ENCODE measurements around the gene ZC3H7B.
"Not testable (repeated sequence)": the region's sequence is repeated elsewhere in the genome, so short reads cannot be mapped to it uniquely, and the experiment has no call there.

ZC3H7B gene, protein sequence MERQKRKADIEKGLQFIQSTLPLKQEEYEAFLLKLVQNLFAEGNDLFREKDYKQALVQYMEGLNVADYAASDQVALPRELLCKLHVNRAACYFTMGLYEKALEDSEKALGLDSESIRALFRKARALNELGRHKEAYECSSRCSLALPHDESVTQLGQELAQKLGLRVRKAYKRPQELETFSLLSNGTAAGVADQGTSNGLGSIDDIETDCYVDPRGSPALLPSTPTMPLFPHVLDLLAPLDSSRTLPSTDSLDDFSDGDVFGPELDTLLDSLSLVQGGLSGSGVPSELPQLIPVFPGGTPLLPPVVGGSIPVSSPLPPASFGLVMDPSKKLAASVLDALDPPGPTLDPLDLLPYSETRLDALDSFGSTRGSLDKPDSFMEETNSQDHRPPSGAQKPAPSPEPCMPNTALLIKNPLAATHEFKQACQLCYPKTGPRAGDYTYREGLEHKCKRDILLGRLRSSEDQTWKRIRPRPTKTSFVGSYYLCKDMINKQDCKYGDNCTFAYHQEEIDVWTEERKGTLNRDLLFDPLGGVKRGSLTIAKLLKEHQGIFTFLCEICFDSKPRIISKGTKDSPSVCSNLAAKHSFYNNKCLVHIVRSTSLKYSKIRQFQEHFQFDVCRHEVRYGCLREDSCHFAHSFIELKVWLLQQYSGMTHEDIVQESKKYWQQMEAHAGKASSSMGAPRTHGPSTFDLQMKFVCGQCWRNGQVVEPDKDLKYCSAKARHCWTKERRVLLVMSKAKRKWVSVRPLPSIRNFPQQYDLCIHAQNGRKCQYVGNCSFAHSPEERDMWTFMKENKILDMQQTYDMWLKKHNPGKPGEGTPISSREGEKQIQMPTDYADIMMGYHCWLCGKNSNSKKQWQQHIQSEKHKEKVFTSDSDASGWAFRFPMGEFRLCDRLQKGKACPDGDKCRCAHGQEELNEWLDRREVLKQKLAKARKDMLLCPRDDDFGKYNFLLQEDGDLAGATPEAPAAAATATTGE

DNA sequence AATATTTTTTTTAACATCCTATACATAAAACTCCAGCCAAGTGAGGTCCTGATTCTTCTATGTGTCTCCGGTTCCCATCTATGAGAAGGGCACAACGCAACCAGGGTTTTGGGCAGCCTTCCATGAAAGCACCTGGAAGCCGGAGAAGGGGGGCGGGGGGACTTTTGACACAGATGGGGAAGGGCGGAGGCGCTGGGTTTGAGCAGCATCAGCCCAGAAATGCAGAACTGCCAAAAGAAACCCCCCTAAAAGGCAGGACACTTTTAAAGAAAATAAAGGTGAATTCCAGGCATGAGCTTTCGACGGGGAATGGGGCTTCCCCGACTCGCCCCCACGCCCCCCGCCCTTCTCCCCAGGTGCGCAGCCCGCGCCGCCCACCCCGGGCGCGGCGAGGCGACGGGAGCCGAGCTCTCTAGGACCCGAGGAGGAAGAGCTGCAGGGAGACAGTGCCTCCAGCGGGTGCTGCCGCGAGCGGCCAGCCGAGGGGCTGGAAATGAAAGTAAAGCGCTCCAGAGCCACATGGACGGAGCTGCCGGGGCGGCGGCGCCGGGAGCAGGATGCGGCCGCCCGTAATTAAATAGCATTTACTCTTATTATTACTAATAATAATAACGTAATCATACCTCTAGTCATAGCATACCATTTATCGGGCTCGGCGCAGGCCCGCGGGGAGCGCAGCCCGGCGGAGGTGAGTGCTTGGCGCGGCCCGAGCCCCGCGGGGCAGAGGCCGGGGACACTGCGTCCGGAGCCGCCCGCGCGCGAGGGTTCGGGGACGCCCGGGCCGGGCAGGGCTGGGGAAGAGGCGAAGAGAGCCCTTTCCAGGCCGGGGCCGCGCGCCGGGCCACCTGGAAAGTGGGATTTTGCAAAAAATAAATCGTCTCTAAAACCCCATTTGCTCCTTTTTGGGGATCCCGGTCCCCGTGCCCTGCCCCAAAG lies at the start of gene ZC3H7B:
ZC3H7B (plus strand) TSS at position 441 of the 936 bp plus-strand sequence. CDS start 19,136 bp downstream, outside the sequence.
- DNase-seq = peak; percentile 88

DNA sequence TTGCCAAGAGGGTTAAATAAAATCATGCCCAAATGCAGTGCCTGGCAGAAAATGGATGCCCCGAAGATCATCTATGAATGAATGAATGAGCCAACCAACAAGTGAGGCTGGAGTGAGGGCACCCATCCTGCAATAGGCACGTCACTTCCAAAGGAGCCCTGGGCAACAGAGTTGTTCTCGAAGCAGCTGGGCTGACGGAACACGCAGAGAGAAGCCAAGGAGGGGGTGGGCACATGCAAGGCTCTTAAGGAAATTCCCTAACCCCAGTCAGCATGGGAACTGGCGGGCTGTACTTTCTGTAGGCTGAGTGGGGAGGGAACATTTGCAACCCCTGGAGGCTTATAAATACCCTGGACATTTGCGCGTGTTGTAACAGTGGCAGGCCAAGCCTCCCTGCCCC lies 49.0 kb upstream of the ZC3H7B start:
- no peak for DNase-seq

DNA sequence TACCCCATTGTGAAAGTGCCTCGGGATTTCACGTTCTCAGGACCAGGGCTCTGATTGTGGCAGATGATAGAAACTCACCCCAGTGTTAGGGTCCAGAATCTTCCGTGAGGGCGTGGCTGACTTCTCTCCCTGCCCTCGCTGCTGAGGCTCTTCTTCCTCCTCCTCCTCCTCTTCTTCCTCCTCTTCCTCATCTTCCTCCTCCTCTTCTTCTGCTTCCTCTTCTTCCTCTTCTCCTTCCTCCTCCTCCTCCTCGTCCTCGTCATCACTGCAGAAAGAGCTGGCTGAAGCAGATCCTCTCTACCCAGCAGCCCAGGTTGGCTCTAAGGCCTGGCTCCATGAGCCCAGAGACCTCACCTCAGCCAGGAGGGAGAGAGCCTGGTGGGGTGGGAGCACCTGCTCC lies 47.1 kb upstream of the ZC3H7B start:
- no peak for DNase-seq

DNA sequence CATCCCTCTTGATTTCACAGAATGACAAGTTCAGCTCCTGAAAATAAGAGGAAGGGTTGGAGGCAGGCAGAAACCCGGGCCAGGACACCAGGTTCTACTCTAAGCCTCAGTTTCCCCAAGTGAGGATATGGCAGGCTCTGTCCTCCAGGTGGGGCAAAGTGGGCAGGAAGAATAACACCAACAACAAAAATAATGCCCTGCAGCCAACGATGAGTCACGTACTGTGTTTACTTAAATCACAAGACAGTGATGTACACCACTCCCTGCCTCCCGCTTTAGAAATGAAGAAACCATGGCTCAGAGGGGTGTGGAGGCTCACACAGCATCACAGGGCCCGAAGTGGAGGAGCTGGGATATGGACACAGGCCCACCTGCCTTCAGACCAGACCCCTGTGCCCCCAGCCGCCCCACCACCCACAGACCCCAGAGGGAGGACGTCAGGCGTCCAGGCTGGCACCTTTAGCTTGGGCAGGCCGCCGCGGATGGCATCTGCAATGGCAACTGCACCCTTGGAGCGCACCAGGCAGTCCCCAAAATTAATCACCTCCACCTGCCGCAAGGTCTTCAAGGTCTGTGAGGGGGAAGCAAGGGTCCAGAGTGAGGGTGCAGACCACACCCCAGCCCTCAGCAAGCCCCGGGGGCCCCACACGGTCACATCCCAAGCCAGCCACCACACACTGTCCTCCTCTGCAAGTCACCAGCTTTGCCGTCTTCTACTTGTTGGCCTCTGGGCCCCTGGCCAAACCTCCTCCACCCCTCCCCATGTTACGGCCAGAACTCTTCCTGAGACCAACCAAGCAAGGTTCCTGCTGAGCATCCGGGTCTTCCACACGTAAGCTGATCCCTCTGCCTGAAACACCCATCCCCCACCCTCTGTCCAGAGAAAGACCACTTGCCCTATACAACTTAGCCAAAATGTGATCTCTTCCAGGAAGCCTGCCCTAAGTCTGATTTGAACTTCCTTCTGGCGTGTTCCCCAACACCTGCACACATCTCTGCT lies 44.8 kb upstream of the ZC3H7B start:
- DNase-seq = no peak

DNA sequence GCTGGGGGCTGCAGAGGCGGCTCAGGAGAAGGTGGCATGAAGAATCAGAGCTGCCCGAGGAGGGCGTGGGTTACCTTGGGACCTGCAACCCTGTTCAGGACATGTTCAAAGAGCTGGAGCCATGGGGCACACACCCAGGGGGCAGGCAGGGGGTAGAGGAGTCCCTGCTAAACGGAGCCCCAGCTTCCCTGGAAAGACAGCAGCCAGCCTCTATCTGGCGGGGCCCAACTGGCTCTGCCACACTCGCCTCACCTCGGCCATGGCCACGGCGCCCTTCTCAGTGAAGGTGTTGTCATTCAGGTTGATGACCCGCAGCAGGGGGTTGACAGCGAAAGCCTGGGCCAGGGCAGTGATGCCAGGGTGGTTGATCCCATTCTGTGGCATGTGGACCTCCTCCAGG lies 43.6 kb upstream of the ZC3H7B start:
- DNase-seq = no peak

DNA sequence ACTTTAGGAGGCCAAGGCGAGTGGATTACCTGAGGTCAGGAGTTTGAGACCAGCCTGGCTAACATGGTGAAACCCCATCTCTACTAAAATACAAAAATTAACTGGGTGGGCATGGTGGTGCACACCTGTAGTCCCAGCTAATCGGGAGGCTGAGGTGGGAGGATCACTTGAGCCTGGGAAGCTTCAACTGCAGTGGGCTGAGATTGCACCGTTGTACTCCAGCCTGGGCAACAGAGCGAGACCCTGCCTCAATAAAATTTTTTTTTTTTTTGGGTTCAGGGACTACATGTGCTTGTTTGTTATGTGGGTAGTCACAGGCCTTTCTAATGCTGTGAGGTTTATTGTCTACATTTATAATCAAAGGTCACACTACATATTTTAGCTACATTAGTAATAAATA lies 41.6 kb upstream of the ZC3H7B start:
- not testable (repeated sequence) for DNase-seq

DNA sequence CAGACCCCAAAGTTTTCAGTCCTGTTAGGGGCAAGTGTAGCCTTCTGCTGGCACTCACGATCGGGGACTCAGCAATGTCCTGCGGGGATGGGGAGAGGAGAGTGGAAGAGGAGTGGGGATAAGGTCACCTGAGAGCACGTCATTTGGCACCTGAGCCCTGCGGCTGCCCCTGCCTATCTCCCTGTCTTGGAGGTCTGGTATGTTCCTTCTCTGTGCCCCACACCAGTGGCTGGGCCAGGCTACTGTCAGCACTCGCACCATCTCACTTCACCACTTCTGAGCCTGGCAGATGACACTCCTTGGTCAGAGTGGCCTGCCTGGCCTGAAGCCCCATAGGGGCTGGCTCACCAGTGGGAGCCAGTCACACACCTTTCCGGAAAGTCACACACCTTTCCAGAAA lies 40.5 kb upstream of the ZC3H7B start:
- no peak for DNase-seq

DNA sequence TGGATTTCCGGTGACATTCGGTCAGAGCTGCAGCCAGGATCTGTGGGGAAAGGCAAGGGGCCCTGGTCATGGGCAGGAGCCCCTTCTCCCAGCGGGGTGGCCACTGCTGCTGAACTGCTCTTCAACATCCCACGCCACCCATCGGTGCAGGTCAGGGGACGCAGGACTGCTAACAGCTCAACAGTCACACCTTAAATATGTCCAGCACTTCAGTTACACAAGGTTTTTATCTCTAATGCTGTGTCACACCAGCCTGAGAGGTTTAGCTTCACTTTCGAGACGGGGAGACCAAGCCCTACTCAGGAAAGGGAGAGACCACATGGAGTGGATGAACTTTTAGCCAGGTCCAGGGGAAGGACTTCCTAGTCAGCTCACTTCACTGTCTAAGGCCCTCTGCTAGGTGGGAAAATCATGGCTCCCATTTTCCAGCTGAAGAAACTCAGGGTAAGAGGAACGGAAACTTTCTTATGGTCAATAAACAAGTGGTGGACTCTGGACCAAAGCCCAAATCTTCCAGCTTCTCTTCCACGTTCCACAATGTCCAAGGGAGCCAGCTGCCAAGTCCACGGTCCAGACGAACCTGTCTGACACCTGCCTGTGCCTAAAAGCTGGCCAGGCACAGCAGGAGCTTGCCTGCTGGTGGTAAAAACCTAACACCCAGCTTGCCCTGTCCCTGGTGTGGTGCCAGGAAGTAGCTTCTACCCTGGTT lies 39.6 kb upstream of the ZC3H7B start:
- no peak for DNase-seq

DNA sequence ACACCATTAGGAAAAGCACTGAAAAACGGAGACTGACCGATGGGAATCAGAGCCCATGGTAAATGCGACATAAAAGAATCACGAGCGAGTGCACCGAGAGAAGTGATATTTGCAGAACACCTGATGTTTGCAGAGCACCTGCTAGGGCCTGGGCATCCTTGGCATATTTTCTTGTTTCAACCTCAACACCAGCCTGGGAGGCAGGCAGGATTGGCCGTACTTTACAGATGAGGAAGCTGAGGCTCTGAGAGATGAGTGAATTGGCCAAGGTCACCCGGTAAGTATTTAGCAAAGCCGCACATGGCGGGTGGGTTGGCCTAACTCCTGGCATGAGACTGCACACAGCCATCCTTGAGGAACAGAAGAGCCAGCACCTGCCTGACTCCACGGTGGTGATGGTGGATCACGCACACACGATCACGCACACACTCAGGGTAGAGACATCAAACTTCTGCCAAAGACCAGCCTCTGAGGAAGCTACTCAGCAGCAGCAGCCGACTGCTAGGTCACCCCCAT lies 39.0 kb upstream of the ZC3H7B start:
- no peak for DNase-seq

DNA sequence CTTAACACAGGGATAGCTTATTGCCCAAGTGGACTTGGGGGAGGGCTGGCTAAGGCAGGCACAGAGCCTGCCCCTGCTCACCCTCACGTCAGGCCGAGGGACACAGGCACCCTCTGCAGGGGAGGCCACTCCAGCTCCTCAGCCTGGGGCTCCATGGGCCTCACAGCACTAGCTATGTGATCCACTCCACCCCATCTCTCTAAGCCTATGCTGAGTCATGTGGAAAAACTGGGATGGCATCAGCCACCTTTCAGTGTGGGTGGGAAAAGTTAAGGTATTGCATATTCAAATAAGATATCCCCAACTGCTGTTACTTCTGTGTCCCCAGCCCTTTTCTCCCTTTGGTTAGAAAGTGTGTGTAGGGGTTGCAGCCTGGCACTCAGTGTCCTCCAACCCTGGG lies 37.6 kb upstream of the ZC3H7B start:
- no peak for DNase-seq

DNA sequence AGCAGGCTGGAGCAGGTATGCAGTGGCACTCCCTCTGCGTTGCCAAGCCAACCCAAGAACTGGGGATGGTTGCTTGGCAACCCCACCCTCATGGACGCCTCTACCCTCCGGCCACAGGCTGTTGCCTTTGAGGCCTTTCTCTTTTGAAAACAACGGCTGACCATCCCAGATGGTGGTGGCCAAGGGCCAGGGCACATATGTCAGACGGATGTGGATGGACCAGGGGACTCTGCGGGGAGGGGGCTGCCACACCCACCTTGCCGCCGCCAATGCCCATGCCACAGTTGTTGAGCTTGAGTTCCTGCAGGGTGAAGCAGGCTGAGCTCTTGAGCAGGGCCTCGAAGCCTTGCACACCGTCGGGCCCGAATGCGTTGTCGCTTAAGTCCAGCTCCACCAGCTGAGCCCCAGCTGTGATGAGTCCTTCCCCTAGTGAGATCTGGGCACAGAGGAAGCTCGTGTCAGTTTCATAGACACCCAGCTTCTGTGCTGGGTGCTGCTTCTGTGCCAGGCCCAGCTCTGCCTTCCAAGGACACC lies 36.9 kb upstream of the ZC3H7B start:
- no peak for DNase-seq

DNA sequence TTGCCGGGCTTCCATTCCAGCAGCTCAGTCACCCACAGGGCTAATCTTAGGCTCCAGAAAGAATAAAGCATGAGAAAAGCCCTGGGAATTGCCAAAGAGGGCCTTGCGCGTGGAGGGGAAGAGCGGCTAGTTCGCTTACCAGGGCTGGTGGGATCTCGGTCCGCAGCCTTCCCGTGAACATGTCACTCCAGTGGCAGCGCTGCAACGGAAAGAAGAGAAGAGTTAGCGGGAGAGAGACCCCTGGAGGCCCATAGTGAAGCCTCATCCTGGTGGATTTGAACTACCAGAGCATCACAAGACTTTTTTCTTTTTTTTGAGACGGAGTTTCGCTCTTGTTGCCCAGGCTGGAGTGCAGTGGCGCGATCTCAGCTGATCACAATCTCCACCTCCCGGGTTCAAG lies 33.4 kb upstream of the ZC3H7B start:
- DNase-seq = no peak

DNA sequence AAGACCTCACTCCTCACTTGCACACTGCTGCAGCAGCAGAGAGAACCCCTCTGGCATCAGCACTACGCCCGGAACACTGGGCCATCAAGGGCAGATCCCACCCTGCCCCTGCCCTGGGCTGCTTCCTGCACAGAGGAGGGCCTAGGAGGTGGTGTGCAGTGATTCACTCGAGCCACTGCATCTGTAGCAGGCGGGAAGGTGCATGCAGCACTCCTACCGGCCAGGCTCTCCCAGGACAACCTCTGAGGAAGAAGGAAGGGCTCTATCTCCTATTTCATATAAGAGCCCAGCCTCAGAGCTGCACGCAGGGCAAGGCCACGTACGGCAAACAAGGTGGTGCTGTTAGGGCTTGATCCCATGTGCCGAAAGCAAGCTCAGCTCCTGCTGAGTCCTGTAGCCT lies 29.5 kb upstream of the ZC3H7B start:
- DNase-seq = no peak

DNA sequence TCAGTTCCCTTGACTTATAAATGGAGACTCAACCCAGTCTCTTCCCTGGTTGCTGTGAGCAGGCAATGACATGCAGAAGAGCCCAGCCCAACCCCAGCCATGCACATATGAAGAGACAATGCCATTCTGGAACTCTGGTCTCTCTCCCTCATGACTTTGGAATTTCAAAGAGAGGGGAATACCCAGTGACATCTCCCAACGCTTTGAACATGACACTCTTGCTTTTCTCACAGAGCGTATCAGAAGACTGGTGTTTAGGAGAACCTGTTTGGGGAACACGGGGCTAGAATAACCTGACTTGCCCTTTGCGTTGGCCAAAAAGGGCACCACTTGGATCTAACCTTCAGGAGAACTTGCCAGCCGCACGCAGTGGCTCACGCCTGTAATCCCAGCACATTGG lies 28.2 kb upstream of the ZC3H7B start:
- DNase-seq = no peak

DNA sequence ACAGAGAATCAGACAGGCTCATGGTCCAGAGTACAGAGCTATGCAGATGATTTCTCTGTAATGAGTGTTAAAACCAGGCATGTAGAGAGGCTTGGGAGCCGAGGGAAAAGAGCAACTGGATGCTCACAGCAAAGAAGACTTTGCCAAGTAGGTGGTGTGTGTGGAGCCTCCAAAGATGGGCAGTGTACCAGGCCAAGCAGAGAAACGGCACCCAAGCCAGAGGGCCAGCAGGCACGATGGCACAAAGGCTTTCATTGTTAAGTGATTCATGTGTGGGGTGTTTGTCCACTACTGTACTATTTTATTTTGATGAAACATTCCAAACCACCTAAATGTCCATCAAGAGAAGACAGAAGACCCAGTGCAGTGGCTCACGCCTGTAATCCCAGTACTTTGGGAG lies 26.5 kb upstream of the ZC3H7B start:
- no peak for DNase-seq

DNA sequence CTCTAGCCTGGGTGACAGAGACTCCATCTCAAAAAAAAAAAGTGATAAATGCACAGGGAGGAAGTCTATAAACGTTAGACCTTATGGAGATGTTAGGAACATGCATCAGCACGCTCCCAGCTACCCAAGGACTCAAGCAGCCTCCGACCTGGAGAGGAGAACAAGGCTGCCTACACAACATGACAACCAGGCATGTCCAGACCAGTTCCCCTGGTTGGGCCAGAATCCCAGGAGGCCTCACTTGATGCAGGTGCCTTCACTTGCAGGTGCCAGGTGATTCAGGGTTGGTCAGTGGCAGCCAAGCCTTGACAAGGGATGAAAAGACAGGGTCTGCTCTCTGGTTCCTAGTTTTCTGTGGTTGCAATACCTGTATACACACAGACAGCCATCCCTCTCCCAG lies 21.3 kb upstream of the ZC3H7B start:
- no peak for DNase-seq

DNA sequence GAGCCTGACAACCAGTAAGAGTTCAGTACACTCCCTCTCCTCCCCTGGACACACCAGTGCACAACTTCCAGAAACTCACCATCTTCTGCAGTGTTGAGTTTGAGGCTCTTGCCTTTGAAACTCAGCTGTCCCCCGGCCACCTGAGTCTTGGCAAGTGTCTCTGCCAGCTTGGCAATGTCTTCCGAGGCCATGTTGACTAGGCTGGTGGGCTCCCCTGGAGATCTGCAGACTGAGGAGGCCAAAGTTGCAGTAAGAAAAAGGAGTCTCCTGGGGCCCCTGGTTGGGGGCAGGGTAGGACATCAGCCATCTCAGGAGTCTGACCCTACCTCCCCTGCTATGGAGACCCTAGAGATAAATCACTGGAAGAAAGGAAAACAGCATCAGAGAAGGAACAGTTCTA lies 20.5 kb upstream of the ZC3H7B start:
- no peak for DNase-seq

DNA sequence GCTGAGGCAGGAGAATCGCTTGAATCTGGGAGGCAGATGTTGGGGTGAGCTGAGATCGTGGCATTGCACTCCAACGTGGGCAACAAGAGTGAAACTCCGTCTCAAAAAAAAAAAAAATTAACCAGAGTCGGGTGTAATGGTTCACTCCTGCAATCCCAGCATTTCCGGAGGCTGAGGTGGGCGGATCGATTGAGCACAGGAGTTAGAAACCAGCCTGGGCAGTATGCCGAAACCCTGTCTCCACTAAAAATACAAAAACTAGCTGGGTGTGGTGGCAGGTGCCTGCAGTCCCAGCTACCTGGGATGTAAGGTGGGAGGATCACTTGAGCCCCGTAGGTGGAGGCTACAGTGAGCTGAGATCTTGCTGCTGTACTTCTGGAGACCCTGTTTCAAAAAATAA lies 16.9 kb upstream of the ZC3H7B start:
- DNase-seq = no peak

DNA sequence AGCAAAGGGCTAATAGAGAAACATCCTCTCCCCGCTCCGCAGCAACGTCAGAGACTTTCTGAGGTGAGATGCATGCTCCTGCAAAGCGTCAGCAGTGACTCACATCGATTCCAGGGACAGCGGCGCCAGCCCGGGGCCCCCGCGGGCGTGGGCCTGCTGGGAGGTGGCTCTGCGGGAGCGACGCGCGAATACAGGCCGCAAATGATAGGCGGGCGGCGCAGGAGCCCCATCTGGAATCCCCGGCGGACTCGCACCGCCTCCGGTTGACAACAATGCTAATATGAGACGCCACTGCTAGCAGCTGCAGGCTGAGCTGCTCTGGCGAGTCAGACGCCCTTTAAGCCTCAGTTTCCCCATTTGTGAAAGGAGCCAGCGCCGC lies 15.9 kb upstream of the ZC3H7B start:
- DNase-seq = peak; percentile 49
